PC-3 (cell line): ENCODE results near the gene RHEBL1.

ENCODE experiments used
- EZH2 ChIP-seq: fragments of 300-600 bp; sonication (generic); IDR thresholded peaks from one replicate; pipeline ENCODE4 v1.6.1; 2017; ENCODE audit warnings: antibody characterized with exemption, mild to moderate bottlenecking, low read length; ENCODE audit not compliant: unreplicated experiment
- TF ChIP-seq, protein P1 (sequence below): fragments of 300-600 bp; sonication (generic); conservative IDR thresholded peaks from 2 replicates; pipeline ENCODE4 v1.5.1; 2017; ENCODE audit warnings: antibody characterized with exemption, low read depth, mild to moderate bottlenecking, low read length

GRCh38 chr12:49027846-49028555 is 41.8 kb downstream of the RHEBL1 start:
- TF ChIP-seq, protein P1, sequence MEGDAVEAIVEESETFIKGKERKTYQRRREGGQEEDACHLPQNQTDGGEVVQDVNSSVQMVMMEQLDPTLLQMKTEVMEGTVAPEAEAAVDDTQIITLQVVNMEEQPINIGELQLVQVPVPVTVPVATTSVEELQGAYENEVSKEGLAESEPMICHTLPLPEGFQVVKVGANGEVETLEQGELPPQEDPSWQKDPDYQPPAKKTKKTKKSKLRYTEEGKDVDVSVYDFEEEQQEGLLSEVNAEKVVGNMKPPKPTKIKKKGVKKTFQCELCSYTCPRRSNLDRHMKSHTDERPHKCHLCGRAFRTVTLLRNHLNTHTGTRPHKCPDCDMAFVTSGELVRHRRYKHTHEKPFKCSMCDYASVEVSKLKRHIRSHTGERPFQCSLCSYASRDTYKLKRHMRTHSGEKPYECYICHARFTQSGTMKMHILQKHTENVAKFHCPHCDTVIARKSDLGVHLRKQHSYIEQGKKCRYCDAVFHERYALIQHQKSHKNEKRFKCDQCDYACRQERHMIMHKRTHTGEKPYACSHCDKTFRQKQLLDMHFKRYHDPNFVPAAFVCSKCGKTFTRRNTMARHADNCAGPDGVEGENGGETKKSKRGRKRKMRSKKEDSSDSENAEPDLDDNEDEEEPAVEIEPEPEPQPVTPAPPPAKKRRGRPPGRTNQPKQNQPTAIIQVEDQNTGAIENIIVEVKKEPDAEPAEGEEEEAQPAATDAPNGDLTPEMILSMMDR, result no peak
- no peak for TF ChIP-seq EZH2
